ENCODE data around the gene KAT8.
A peak's percentile ranks its signal among the peaks of the same experiment; 100 is the strongest.
"Not testable (repeated sequence)": the region's sequence is repeated elsewhere in the genome, so short reads cannot be mapped to it uniquely, and the experiment has no call there.

KAT8 gene

GRCh38 chr16:31132303-31132979 lies 15.0 kb downstream of the KAT8 start:
- Histone ChIP-seq H3K4me3 (ENCODE audit: low read length) (no peak overlapping the region), H3K27ac (ENCODE audit: low read depth, low read length) (no peak overlapping the region), H3K4me1 (ENCODE audit: control insufficient read depth, insufficient read depth, low read length) (no peaks in the 10 kb centered on the region), H3K27me3 (ENCODE audit: control insufficient read depth, insufficient read depth, low read length) (no peaks in the 10 kb centered on the region), H3K9ac (ENCODE audit: low read length) (no peak overlapping the region), H3K36me3 (ENCODE audit: control insufficient read depth, insufficient read depth, low read length) (peaks cover 15% of the 10 kb centered on the region)

GRCh38 chr16:31133046-31133501 lies 15.6 kb downstream of the KAT8 start:
- Histone ChIP-seq H3K9ac (ENCODE audit: low read length) (no peak overlapping the region), H3K36me3 (ENCODE audit: control insufficient read depth, insufficient read depth, low read length) (peaks cover 13% of the 10 kb centered on the region), H3K4me3 (ENCODE audit: low read length) (no peak overlapping the region), H3K4me1 (ENCODE audit: control insufficient read depth, insufficient read depth, low read length) (no peaks in the 10 kb centered on the region), H3K27ac (ENCODE audit: low read depth, low read length) (no peak overlapping the region), H3K27me3 (ENCODE audit: control insufficient read depth, insufficient read depth, low read length) (no peaks in the 10 kb centered on the region)

GRCh38 chr16:31134091-31134571 lies 16.7 kb downstream of the KAT8 start:
- Histone ChIP-seq H3K9ac (ENCODE audit: low read length) (no peak overlapping the region), H3K4me3 (ENCODE audit: low read length) (peak overlapping the region; percentile 70), H3K36me3 (ENCODE audit: control insufficient read depth, insufficient read depth, low read length) (peaks cover 9% of the 10 kb centered on the region), H3K27me3 (ENCODE audit: control insufficient read depth, insufficient read depth, low read length) (no peaks in the 10 kb centered on the region), H3K4me1 (ENCODE audit: control insufficient read depth, insufficient read depth, low read length) (no peaks in the 10 kb centered on the region), H3K27ac (ENCODE audit: low read depth, low read length) (no peak overlapping the region)

GRCh38 chr16:31134625-31135534 lies 17.4 kb downstream of the KAT8 start:
- Histone ChIP-seq H3K27ac (ENCODE audit: low read depth, low read length) (no peak overlapping the region), H3K9ac (ENCODE audit: low read length) (peak overlapping the region; percentile 64), H3K36me3 (ENCODE audit: control insufficient read depth, insufficient read depth, low read length) (peaks cover 9% of the 10 kb centered on the region), H3K4me1 (ENCODE audit: control insufficient read depth, insufficient read depth, low read length) (no peaks in the 10 kb centered on the region), H3K27me3 (ENCODE audit: control insufficient read depth, insufficient read depth, low read length) (no peaks in the 10 kb centered on the region), H3K4me3 (ENCODE audit: low read length) (peak overlapping the region; percentile 70)

DNA sequence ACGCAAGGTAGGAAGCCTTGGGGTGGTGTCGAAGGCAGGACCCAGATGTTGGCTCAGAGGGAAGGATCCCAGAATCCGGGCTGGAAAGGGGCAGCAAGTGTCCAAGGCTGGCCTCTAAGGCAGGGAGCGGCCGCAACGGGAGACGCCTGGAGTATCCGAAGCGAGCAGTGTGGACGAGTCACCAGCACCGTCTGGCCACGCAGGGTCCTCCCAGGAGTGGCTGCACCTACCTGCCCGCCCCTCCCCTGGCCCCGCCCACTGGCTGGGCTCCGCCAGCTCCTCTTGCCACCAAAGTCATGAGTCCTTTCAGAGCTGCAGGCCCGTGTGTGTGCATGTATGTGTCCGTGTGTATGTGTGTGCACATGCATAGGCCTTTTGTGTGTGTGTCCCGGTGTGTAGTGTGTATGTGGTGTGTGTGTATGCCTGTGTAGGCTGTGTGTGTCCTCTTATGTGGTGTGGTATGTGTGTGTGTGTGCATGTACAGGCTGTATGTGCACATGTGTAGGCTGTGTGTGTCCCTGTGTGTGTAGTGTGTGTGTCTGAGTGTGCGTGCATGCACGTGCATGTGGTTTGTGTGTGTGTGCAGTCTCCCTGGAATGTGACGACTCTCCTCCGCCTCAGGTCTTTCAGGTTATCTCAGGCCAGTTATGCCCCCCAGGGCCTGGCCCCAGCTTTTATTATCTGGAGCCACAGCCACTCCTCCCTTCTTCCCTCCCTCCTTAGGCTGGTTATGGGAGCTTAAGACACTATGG lies 18.2 kb downstream of the KAT8 start, which contains the start of gene PRSS8:
Gene PRSS8, minus strand, starts transcription at position 193 of the 752 bp plus-strand sequence. CDS start 229 bp downstream, outside the sequence.
- peaks cover 3% of the 10 kb centered on the region for H3K36me3 ChIP-seq (ENCODE audit: control insufficient read depth, insufficient read depth, low read length)
- H3K27ac ChIP-seq (ENCODE audit: low read depth, low read length), result no peak within 1 kb of the TSS
- H3K4me1 ChIP-seq (ENCODE audit: control insufficient read depth, insufficient read depth, low read length), result no peaks in the 10 kb centered on the region
- H3K4me3 ChIP-seq (ENCODE audit: low read length), result peak within 1 kb of the TSS; percentile 70
- H3K9ac ChIP-seq (ENCODE audit: low read length), result peak within 1 kb of the TSS; percentile 64
- no peaks in the 10 kb centered on the region for H3K27me3 ChIP-seq (ENCODE audit: control insufficient read depth, insufficient read depth, low read length)

- Histone ChIP-seq H3K4me1 (ENCODE audit: control insufficient read depth, insufficient read depth, low read length) (peaks cover under 1% of the 10 kb centered on the region), H3K4me3 (ENCODE audit: low read length) (no peak overlapping the region), H3K36me3 (ENCODE audit: control insufficient read depth, insufficient read depth, low read length) (peaks cover 3% of the 10 kb centered on the region), H3K27ac (ENCODE audit: low read depth, low read length) (no peak overlapping the region), H3K9ac (ENCODE audit: low read length) (no peak overlapping the region), H3K27me3 (ENCODE audit: control insufficient read depth, insufficient read depth, low read length) (no peaks in the 10 kb centered on the region)
These were observed 18.8 kb downstream of the KAT8 start for GRCh38 chr16:31136287-31136662.

- not testable (repeated sequence) for H3K4me3 ChIP-seq (ENCODE audit: low read length); H3K4me1 ChIP-seq (ENCODE audit: control insufficient read depth, insufficient read depth, low read length); H3K27ac ChIP-seq (ENCODE audit: low read depth, low read length); H3K36me3 ChIP-seq (ENCODE audit: control insufficient read depth, insufficient read depth, low read length); H3K27me3 ChIP-seq (ENCODE audit: control insufficient read depth, insufficient read depth, low read length); H3K9ac ChIP-seq (ENCODE audit: low read length)
These were observed 19.5 kb downstream of the KAT8 start for GRCh38 chr16:31136822-31137499.

- H3K4me3 ChIP-seq (ENCODE audit: low read length), result no peak overlapping the region
- H3K27me3 ChIP-seq (ENCODE audit: control insufficient read depth, insufficient read depth, low read length), result no peaks in the 10 kb centered on the region
- peaks cover 7% of the 10 kb centered on the region for H3K4me1 ChIP-seq (ENCODE audit: control insufficient read depth, insufficient read depth, low read length)
- no peaks in the 10 kb centered on the region for H3K36me3 ChIP-seq (ENCODE audit: control insufficient read depth, insufficient read depth, low read length)
- no peak overlapping the region for H3K27ac ChIP-seq (ENCODE audit: low read depth, low read length)
- H3K9ac ChIP-seq (ENCODE audit: low read length), result no peak overlapping the region
These were observed 21.4 kb downstream of the KAT8 start for GRCh38 chr16:31138621-31139578.

- not testable (repeated sequence) for H3K9ac ChIP-seq (ENCODE audit: low read length); H3K36me3 ChIP-seq (ENCODE audit: control insufficient read depth, insufficient read depth, low read length); H3K27me3 ChIP-seq (ENCODE audit: control insufficient read depth, insufficient read depth, low read length); H3K4me1 ChIP-seq (ENCODE audit: control insufficient read depth, insufficient read depth, low read length)
- H3K4me3 ChIP-seq (ENCODE audit: low read length), result peak overlapping the region; percentile 66
- peak overlapping the region; percentile 88 for H3K27ac ChIP-seq (ENCODE audit: low read depth, low read length)
These were observed 23.6 kb downstream of the KAT8 start for GRCh38 chr16:31141071-31141469.

- Histone ChIP-seq H3K4me3 (ENCODE audit: low read length) (peak overlapping the region; percentile 66), H3K36me3 (ENCODE audit: control insufficient read depth, insufficient read depth, low read length) (no peaks in the 10 kb centered on the region), H3K9ac (ENCODE audit: low read length) (peak overlapping the region; percentile 19), H3K27me3 (ENCODE audit: control insufficient read depth, insufficient read depth, low read length) (no peaks in the 10 kb centered on the region), H3K27ac (ENCODE audit: low read depth, low read length) (peak overlapping the region; percentile 88), H3K4me1 (ENCODE audit: control insufficient read depth, insufficient read depth, low read length) (peaks cover 7% of the 10 kb centered on the region)
These were observed 24.1 kb downstream of the KAT8 start for GRCh38 chr16:31141489-31142108.

All from rectal smooth muscle tissue (tissue), 1 donor.